Left lobe of liver (tissue), 1 donor: ENCODE data around the gene CEP78. TPM values are rescaled to one million over a fixed set of nuclear protein-coding genes. Genes with fewer than 3 reads are reported as not detected.

Source experiments
- total RNA-seq: library from RNA; stranded (reverse); gene quantifications from one replicate; pipeline ENCODE4 v1.2.1, GENCODE V29; 2021
- donor health status: DM: no; HTN: yes; CAD: no.

Gene CEP78
- total RNA-seq, 1 donor from 2014 or later = 10.8 TPM

Other genes starting within 250 kb of the CEP78 start
- 16.2 TPM for gene GNAQ, start 204.3 kb upstream of the CEP78 start, total RNA-seq
- gene PSAT1, start 61.0 kb downstream of the CEP78 start, total RNA-seq = 92.5 TPM